IMR-90 (cell line): ENCODE data around the gene NDUFS7. TPM values are rescaled to one million over a fixed set of nuclear protein-coding genes. Genes with fewer than 3 reads are reported as not detected.

Experiments used
- ATAC-seq: fragments of 200-7000 bp; cut with Tn5 transposase; 2 replicates; pipeline ENCODE4 v1.9.1; 2020; ENCODE audit warnings: low read depth, mild to moderate bottlenecking, moderate library complexity
- BruUV-seq: library from RNA; stranded (reverse); fragments of 400-500 nt; replicated peaks from 2 replicates; lab custom pipeline; 2021; lab: Mats Ljungman, UMichigan
- CTCF ChIA-PET: fragments of 300-600 bp; formaldehyde crosslinking; extraction: SDS; loops from one replicate; lab custom pipeline; 2021; ENCODE audit warnings: antibody characterized with exemption; lab: Yijun Ruan, JAX
- POLR2A ChIA-PET: fragments of 300-600 bp; sonication (Branson Sonifier 250); formaldehyde crosslinking; loops from one replicate; lab custom pipeline; 2022; ENCODE audit warnings: antibody characterized with exemption; ENCODE audit not compliant: unreplicated experiment; lab: Charles Lee
- DNase-seq: peaks from one replicate; pipeline ENCODE4 v3.0.0; 2013
- H2AFZ ChIP-seq: replicated peaks from 2 replicates; pipeline ENCODE3; 2013; ENCODE audit warnings: low read length, mild to moderate bottlenecking; ENCODE audit not compliant: poor library complexity
- H2AK5ac ChIP-seq: 2 replicates; pipeline ENCODE4 v1.6.1; 2013; ENCODE audit warnings: low read depth, low read length, inconsistent platforms
- H2AK9ac ChIP-seq: replicated peaks from 2 replicates; pipeline ENCODE3; 2013; ENCODE audit warnings: mild to moderate bottlenecking, low read depth, low read length, moderate library complexity; ENCODE audit not compliant: poor library complexity
- H2BK120ac ChIP-seq: 2 replicates; pipeline ENCODE4 v1.6.1; 2013; ENCODE audit warnings: low read depth, low read length, inconsistent platforms
- H2BK15ac ChIP-seq: 3 replicates; pipeline ENCODE4 v1.6.1; 2013; ENCODE audit warnings: low read depth, low read length, inconsistent platforms
- H2BK20ac ChIP-seq: 2 replicates; pipeline ENCODE4 v1.6.1; 2013; ENCODE audit warnings: low read depth, mild to moderate bottlenecking, inconsistent platforms, low read length, moderate library complexity
- H2BK5ac ChIP-seq: 2 replicates; pipeline ENCODE4 v1.6.1; 2013; ENCODE audit warnings: mild to moderate bottlenecking, low read depth, low read length, inconsistent platforms; ENCODE audit not compliant: poor library complexity, severe bottlenecking
- H3K14ac ChIP-seq: replicated peaks from 2 replicates; pipeline ENCODE4 v1.6.1; 2013; ENCODE audit warnings: low read depth, low read length, inconsistent platforms
- H3K18ac ChIP-seq: 2 replicates; pipeline ENCODE4 v1.6.1; 2013; ENCODE audit warnings: low read depth, low read length, control low read depth
- H3K23ac ChIP-seq: 2 replicates; pipeline ENCODE4 v1.6.1; 2013; ENCODE audit warnings: low read depth, low read length, inconsistent platforms
- H3K27ac ChIP-seq: 2 replicates; pipeline ENCODE4 v1.5.1; 2013; ENCODE audit warnings: mild to moderate bottlenecking, control low read depth, low read length; ENCODE audit not compliant: insufficient read depth
- H3K27me3 ChIP-seq: 2 replicates; pipeline ENCODE4 v1.6.1; 2013; ENCODE audit warnings: low read length; ENCODE audit not compliant: control insufficient read depth, insufficient read depth
- H3K36me3 ChIP-seq: 2 replicates; pipeline ENCODE4 v1.6.1; 2013; ENCODE audit warnings: low read length, mixed read lengths; ENCODE audit not compliant: control insufficient read depth, insufficient read depth
- H3K4ac ChIP-seq: 2 replicates; pipeline ENCODE4 v1.6.1; 2013; ENCODE audit warnings: low read depth, low read length, inconsistent platforms
- H3K4me1 ChIP-seq: 2 replicates; pipeline ENCODE4 v1.6.1; 2013; ENCODE audit warnings: low read length, mixed read lengths; ENCODE audit not compliant: control insufficient read depth, insufficient read depth
- H3K4me2 ChIP-seq: 2 replicates; pipeline ENCODE4 v1.6.1; 2013; ENCODE audit warnings: low read depth, mild to moderate bottlenecking, control low read depth, low read length, moderate library complexity
- H3K4me3 ChIP-seq: 2 replicates; pipeline ENCODE4 v1.5.1; 2013; ENCODE audit warnings: low read depth, mild to moderate bottlenecking, control low read depth, low read length, moderate library complexity; ENCODE audit not compliant: insufficient read depth
- H3K56ac ChIP-seq: 2 replicates; pipeline ENCODE4 v1.6.1; 2013; ENCODE audit warnings: low read length, inconsistent platforms; ENCODE audit not compliant: insufficient read depth; ENCODE audit errors: extremely low read depth
- H3K79me1 ChIP-seq, 2 experiments: 2 replicates each; pipeline ENCODE4 v1.6.1; 2013; ENCODE audit warnings: low read length in 2 of 2, inconsistent platforms in 1 of 2, low read depth in 1 of 2
- H3K9ac ChIP-seq: 2 replicates; pipeline ENCODE4 v1.6.1; 2013; ENCODE audit warnings: low read depth, low read length, control low read depth
- H3K9me1 ChIP-seq: 2 replicates; pipeline ENCODE4 v1.6.1; 2013; ENCODE audit warnings: low read length, inconsistent platforms; ENCODE audit not compliant: insufficient read depth
- H3K9me3 ChIP-seq: 2 replicates; pipeline ENCODE4 v1.6.1; 2013; ENCODE audit warnings: low read length; ENCODE audit not compliant: control insufficient read depth, insufficient read depth
- H4K20me1 ChIP-seq: 2 replicates; pipeline ENCODE4 v1.6.1; 2013; ENCODE audit warnings: low read length, inconsistent platforms; ENCODE audit not compliant: insufficient read depth
- H4K5ac ChIP-seq: 2 replicates; pipeline ENCODE4 v1.6.1; 2013; ENCODE audit warnings: mild to moderate bottlenecking, low read depth, low read length, control low read depth
- H4K8ac ChIP-seq, 2 experiments: 2 replicates each; pipeline ENCODE4 v1.6.1; 2013; ENCODE audit warnings: low read depth in 2 of 2, low read length in 2 of 2, control low read depth in 1 of 2, inconsistent platforms in 1 of 2
- H4K91ac ChIP-seq: 2 replicates; pipeline ENCODE4 v1.6.1; 2013; ENCODE audit warnings: low read depth, low read length, inconsistent platforms; ENCODE audit not compliant: insufficient read depth
- ELK1 ChIP-seq: fragments of 150-350 bp; IDR thresholded peaks from 2 replicates; pipeline ENCODE4 v1.6.1; 2016; ENCODE audit warnings: low read depth, mild to moderate bottlenecking, low read length, moderate library complexity, borderline replicate concordance
- MXI1 ChIP-seq: IDR thresholded peaks from 2 replicates; pipeline ENCODE4 v1.6.1; 2012; ENCODE audit warnings: low read depth, mild to moderate bottlenecking, low read length, moderate library complexity, borderline replicate concordance
- NFE2L2 ChIP-seq: fragments of 150-350 bp; IDR thresholded peaks from 2 replicates; pipeline ENCODE4 v1.6.1; 2016; ENCODE audit warnings: low read depth, mild to moderate bottlenecking, low read length
- WGBS, 2 experiments: methylation state at CpG; one replicate each; pipeline versions ENCODE4 v1.1.5 to v1.1.7; 2013; ENCODE audit warnings: missing lambda C conversion rate in 2 of 2; ENCODE audit not compliant: insufficient read length in 1 of 2; ENCODE audit errors: extremely low coverage in 2 of 2; 5-methylcytosine and 5-hydroxymethylcytosine counted together
- dilution Hi-C: fragments of 300-500 bp; cut with HindIII; formaldehyde crosslinking; loops from one replicate; pipeline ENCODE4 v1.14.3; 2018; ENCODE audit warnings: low sequenced_read_pairs; ENCODE audit not compliant: unreplicated experiment
- in situ Hi-C: fragments of 300-500 bp; cut with MboI; formaldehyde crosslinking; loops from 3 replicates; pipeline ENCODE4 v1.14.3; 2019; ENCODE audit warnings: low sequenced_read_pairs, inconsistent platforms, mixed read lengths
- intact Hi-C: fragments of 100-400 bp; cut with micrococcal nuclease; formaldehyde crosslinking; loops from 2 replicates; pipeline ENCODE4 v1.10.0; 2022
- polyA plus RNA-seq, 3 experiments: library from polyadenylated mRNA; depleted of rRNA; stranded (reverse); fragments of >200 nt; gene quantifications; 2 replicates each; pipeline ENCODE4 v1.2.3, GENCODE V29; 2012; ENCODE audit warnings: low replicate concordance in 1 of 3
- total RNA-seq: library from RNA; depleted of rRNA; stranded (reverse); fragments of >200 nt; gene quantifications from 2 replicates; pipeline ENCODE4 v1.2.3, GENCODE V29; 2012
- TF ChIP-seq, protein P1 (sequence below): conservative IDR thresholded peaks from 2 replicates; pipeline ENCODE4 v1.5.1; 2012; ENCODE audit warnings: mild to moderate bottlenecking, low read depth, low read length, improper control_type of control experiment

Gene NDUFS7
- total and polyA plus RNA-seq, 2 of the 4 experiments (the other 2 are of a cell fraction) = 60.8 to 136 TPM

DNA sequence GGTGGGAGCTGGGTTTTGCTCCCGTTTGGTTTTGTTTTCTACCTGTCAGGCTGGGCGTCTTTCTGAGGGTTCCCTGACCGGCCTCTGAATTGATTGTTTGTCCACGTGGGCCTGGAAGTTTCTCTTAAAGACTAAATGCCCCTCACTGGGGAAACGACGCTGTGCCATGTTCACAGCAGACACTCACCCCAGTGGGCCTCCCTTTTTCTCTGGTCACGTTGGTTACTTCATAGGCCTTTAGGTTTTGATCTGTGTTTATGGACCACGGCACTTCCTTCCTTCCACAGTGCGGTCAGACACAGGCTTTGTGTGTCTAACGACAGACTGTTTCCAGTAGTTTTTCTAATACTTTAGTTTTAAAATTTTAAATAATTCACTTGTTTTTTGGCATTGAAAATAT is 20.1 kb upstream of the NDUFS7 start:
- Histone ChIP-seq H4K8ac (no peak overlapping the region), H2BK20ac (no peak overlapping the region), H2AFZ (no peak overlapping the region), H3K56ac (no peak overlapping the region), H4K5ac (no peak overlapping the region), H3K4me3 (no peak overlapping the region), H4K20me1 (no peaks in the 10 kb centered on the region; the same call in 1 of the 2 replicates), H2BK5ac (no peak overlapping the region), H3K79me1 (peaks cover 0 to 52% of the 10 kb centered on the region in 2 experiments; a peak in 3 of 4 replicates), H2BK120ac (no peak overlapping the region), H2AK5ac (no peak overlapping the region), H3K4me2 (no peak overlapping the region), H3K27me3 (no peaks in the 10 kb centered on the region), H3K9me3 (no peaks in the 10 kb centered on the region), H3K4ac (no peak overlapping the region), H3K23ac (no peak overlapping the region), H2BK15ac (no peak overlapping the region), H4K91ac (no peak overlapping the region), H3K9ac (no peak overlapping the region), H2AK9ac (no peak overlapping the region), H3K18ac (no peak overlapping the region), H3K27ac (no peak overlapping the region), H3K36me3 (peaks cover 50% of the 10 kb centered on the region), H3K14ac (no peak overlapping the region), H3K9me1 (peaks cover 9% of the 10 kb centered on the region), H3K4me1 (peaks cover 13% of the 10 kb centered on the region)
- DNase-seq (no peak), ATAC-seq (no peak)
- CTCF ChIA-PET = no interaction called here
- intact Hi-C loops (loop anchor here (5.0 kb wide), 1 partner anchor 86 kb away; the partner anchor contains the start of gene FAM174C), in situ Hi-C loops (loop anchor here (5.0 kb wide), 1 partner anchor 81 kb away; no protein-coding TSS in a partner anchor), dilution Hi-C loops (no loop called here)
- WGBS, 2 experiments = 92% methylated on average over 4 of the region's 10 CpGs; no CpG with 5 or more reads in 1 of the 2 experiments
- BruUV-seq = no TSS peak
- TF ChIP-seq ELK1 (no peak), MXI1 (no peak), NFE2L2 (no peak)
- TF ChIP-seq, protein P1, sequence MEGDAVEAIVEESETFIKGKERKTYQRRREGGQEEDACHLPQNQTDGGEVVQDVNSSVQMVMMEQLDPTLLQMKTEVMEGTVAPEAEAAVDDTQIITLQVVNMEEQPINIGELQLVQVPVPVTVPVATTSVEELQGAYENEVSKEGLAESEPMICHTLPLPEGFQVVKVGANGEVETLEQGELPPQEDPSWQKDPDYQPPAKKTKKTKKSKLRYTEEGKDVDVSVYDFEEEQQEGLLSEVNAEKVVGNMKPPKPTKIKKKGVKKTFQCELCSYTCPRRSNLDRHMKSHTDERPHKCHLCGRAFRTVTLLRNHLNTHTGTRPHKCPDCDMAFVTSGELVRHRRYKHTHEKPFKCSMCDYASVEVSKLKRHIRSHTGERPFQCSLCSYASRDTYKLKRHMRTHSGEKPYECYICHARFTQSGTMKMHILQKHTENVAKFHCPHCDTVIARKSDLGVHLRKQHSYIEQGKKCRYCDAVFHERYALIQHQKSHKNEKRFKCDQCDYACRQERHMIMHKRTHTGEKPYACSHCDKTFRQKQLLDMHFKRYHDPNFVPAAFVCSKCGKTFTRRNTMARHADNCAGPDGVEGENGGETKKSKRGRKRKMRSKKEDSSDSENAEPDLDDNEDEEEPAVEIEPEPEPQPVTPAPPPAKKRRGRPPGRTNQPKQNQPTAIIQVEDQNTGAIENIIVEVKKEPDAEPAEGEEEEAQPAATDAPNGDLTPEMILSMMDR = no peak
- POLR2A ChIA-PET = no interaction called here
